Measurements from ENCODE around the gene TMEM244. TPM values are rescaled to one million over a fixed set of nuclear protein-coding genes. Genes with fewer than 3 reads are reported as not detected.
"Not testable (repeated sequence)": the region's sequence is repeated elsewhere in the genome, so short reads cannot be mapped to it uniquely, and the experiment has no call there.

Gene TMEM244, protein sequence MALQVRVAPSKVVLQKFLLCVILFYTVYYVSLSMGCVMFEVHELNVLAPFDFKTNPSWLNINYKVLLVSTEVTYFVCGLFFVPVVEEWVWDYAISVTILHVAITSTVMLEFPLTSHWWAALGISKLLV
- not detected for total RNA-seq

DNA sequence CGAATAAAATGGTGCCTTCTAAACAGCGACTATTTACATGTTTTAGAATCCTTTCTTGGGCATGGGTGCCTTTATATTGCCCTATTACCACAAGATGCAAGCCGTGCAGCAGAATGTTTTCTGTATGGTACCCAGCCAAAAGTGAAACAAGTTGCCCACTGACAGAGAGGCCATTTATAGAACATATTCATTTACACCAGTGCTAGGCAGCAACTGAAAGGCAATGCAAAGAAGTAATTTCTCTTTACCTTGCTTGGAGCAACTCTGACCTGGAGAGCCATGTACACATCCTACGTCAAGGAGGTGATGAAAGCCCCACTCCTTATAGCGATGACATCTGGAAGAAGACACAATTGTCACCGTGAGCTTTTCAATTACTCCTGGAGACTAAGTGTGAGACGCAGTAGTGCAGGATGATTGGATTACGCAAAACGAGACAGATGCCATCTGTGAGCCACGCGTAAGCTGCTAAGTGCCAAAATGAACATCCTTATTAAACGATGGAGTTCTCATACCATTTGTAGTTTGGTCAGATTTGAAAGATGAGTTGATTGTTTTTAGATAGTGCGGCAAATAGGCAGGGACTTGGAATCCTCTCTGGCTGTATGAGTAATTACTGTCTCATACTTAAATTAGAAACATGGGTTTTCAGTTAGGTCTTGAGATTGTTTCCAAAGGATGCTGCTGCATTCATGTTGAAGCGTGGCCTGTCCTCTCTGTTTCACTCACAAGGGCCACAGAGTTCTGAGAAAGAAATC is at the start of gene TMEM244:
Gene TMEM244 (minus strand): TSS at position 408 of the 758 bp plus-strand sequence. CDS start 127 bp downstream, at position 281.
- DNase-seq (ENCODE audit: low spot score in 2 of 2) (no peak), ATAC-seq (peak; percentile 22 to 70)
- H3K9me3 Mint-ChIP-seq = no peaks in the 10 kb centered on the region
- H3K27ac Mint-ChIP-seq = no peak within 1 kb of the TSS
- no peaks in the 10 kb centered on the region for H3K36me3 Mint-ChIP-seq

DNA sequence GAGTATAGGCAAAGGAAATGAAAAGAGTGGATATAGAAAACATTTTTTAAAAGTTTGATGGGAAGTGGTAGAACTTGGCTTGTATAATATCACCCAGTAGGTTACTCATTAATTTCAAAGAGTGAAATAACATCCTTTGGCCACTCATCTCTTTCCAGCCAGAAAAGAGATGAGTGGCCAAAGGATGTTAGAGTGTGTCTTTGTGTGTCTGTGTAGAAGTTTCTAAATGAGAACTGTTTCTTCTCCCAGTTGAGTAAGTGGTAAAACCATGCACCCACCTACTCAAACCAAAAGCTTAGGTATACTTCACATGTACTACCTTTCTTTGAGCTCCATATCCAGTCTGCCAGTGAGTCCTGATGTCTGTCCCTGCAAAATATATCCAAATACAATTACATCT is 47.7 kb upstream of the TMEM244 start:
- Mint-ChIP-seq H3K27ac (no peak overlapping the region), H3K36me3 (no peaks in the 10 kb centered on the region), H3K9me3 (no peaks in the 10 kb centered on the region)
- ATAC-seq (peak; percentile 56 to 91), DNase-seq (ENCODE audit: low spot score in 2 of 2) (no peak)

DNA sequence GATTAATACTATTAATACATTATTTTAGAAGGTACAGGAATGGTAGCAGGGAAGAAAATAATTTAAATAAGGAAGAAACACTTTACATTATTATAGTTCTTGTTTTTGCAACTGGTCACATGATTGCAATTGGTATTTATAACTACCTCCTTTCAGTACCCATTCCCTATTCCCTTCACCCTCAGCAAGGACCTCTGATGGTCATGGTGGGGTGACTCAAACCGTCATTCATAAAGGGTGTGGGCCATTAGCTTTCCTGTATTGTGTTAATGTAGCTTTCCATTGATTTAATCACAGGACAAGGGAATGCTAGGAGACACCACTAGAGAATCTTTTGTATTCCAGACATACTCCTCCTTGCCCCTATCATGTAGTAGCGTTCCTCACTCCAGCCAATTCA is 47.2 kb upstream of the TMEM244 start:
- DNase-seq (ENCODE audit: low spot score in 2 of 2) (no peak), ATAC-seq (no peak)
- no peaks in the 10 kb centered on the region for H3K36me3 Mint-ChIP-seq
- no peaks in the 10 kb centered on the region for H3K9me3 Mint-ChIP-seq
- H3K27ac Mint-ChIP-seq = no peak overlapping the region

DNA sequence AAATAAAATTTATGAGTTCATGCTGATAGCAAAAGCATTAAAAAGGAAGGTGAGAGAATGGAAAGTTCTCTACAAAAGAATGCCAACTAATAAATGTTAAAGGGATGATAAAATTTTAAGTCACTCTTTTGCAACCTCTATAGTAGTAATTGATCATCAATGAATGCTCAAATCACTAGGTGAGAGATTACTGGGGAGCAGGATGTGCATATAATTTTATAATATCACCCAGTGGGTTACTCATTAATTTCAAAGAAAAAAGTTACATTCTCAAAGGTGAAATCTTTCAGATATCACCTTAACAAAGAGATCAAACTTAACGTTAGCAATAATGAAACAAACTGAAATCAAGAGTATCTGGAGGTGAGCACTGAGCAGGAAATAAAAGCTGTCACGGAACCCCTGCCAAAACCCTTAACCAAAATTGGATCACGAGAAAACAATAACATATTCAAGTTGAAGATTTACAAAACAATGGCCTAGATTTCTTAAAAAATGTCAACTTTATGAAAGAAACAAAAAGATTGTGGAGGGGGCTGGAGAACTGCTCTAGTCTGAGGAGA is 45.5 kb upstream of the TMEM244 start:
- Mint-ChIP-seq H3K9me3 (no peaks in the 10 kb centered on the region), H3K36me3 (no peaks in the 10 kb centered on the region), H3K27ac (no peak overlapping the region)
- no peak for DNase-seq (ENCODE audit: low spot score in 2 of 2)
- peak in 1 of 2 donors; percentile 17 for ATAC-seq

DNA sequence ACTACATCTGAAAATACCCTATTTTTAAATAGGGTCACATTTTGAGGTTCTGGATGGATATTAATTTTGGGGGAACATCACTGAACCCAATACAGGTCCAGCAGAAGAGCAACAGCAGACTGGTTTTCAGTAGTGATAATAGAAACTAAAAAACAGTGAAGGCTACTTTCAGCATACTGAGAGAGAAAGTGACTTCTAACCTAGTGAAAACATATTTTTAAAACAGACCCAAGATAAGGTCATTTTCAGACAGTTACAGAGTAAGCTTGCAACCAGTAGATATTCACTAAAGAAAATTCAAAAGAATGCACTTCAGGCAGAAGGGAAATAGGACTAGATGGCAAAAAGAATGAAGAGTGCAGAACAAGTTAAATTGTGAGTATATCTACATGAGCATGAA is 42.0 kb upstream of the TMEM244 start:
- Mint-ChIP-seq H3K36me3 (no peaks in the 10 kb centered on the region), H3K27ac (no peak overlapping the region), H3K9me3 (no peaks in the 10 kb centered on the region)
- DNase-seq (ENCODE audit: low spot score in 2 of 2) (no peak), ATAC-seq (no peak)

DNA sequence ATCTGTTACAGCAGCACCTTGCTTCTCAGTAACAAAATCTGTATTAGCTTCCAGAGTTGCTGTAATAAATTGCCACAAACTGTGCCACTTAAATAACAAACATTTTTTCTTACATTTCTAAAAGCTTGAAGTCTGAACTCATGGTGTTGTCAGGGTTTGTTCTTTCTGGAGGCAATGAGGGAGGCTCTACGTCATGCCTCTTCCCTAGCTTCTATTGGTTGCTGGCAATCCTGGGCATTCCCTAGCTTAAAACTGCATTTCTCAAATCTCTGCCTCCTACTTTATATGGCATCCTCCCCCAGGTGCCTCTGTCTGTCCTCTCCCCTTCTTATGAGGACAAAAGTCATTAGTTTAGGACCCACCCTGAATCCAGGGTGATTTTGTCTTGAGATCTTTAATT is 41.6 kb upstream of the TMEM244 start:
- DNase-seq (ENCODE audit: low spot score in 2 of 2) (no peak), ATAC-seq (no peak)
- H3K36me3 Mint-ChIP-seq = no peaks in the 10 kb centered on the region
- H3K9me3 Mint-ChIP-seq = no peaks in the 10 kb centered on the region
- H3K27ac Mint-ChIP-seq = no peak overlapping the region

DNA sequence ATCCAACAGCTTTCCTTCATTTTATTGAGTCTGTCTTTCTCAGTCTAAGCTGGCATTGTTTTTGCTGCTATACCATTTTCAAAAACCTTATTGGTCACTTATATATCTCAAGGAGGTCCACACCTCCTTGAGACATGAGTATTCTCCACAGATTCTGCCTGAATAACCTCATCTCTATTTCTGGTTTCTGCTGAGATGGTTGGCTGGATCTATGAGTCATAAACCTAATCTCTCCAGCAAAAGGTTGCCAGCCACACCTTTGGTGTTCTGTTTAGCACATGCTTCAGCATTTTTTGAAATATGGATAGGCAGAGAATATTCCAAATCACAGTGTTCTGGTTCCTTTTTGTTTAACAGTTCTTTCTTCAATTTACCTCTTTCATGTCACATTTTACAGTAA is 40.8 kb upstream of the TMEM244 start:
- DNase-seq (ENCODE audit: low spot score in 2 of 2) (no peak), ATAC-seq (no peak)
- Mint-ChIP-seq H3K36me3 (no peaks in the 10 kb centered on the region), H3K27ac (no peak overlapping the region), H3K9me3 (no peaks in the 10 kb centered on the region)

DNA sequence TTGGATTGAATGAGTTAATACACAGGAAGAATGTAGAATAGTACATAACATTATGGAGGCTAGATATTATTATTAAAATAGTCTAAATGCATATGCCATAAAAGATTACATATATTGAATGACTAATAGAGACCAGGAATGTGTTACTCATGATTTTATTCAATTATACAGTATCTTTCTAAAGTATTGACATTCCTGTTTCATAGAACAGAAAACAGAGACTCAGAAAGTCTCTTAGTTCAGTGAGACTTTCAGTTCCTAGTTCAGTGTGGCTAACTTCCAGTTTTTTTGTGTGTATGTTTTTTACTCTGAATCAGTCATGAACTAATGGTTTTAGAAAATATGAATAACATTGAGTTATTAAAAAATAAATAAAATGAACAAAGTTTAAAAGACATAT is 34.6 kb upstream of the TMEM244 start:
- H3K36me3 Mint-ChIP-seq = no peaks in the 10 kb centered on the region
- no peak for ATAC-seq
- no peak overlapping the region for H3K27ac Mint-ChIP-seq
- H3K9me3 Mint-ChIP-seq = no peaks in the 10 kb centered on the region
- no peak for DNase-seq (ENCODE audit: low spot score in 2 of 2)

DNA sequence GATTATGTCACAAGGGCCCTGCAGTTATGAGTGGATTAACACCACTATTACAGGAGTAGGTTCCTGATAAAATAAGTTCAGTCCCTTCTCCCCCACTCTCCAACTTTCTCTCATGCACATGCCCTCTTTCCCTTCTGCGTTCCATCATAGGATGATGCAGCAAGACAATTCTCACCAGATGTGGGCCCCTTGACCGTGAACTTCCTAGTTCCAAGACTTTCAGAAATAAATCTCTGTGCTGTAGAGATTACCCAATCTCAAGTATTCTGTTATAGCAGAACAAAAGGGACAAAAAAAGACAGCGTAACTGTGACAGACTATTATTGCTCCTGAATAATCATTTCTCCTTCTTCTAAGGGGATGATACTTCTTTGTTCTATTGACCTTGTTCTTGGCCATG is 33.8 kb upstream of the TMEM244 start:
- H3K27ac Mint-ChIP-seq = no peak overlapping the region
- H3K9me3 Mint-ChIP-seq = no peaks in the 10 kb centered on the region
- ATAC-seq (no peak), DNase-seq (ENCODE audit: low spot score in 2 of 2) (no peak)
- no peaks in the 10 kb centered on the region for H3K36me3 Mint-ChIP-seq

DNA sequence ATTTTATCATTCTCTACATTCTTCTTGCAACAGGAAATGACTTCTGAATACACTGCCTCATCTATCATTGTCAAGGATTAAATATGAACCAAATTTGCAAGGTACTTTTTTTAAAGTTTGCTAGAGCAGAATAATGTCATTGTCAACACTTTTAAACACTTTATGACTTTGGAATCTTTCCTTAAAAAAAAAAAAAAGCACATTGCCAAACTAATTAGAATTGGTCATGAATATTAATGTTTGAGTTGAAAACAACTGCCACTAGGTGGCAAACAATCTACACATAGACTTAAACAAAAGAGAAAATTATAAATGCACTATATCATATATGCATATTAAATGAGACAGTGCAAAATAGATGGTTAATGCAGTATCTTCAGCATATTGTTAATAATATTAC is 32.5 kb upstream of the TMEM244 start:
- ATAC-seq = no peak
- no peaks in the 10 kb centered on the region for H3K36me3 Mint-ChIP-seq

DNA sequence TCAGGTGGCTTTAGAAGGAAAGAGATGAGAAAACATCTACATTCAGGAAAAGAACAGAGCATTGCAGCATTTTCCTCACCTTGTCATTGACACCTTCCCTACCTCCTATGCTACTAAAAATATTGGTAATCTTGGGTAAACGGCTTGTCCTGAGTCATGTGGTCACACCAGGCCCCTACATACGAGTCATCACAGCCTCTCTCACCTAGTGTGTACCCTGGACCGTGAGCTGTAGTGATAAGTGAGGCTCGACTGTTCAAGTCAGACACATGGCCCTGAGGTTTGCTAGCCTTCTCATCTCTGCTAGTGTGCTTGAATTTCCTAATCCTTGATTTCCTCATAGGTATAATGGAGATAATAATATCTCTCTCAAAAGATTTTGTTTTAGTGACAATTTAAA is 29.6 kb upstream of the TMEM244 start:
- no peak for DNase-seq (ENCODE audit: low spot score in 2 of 2)
- no peaks in the 10 kb centered on the region for H3K9me3 Mint-ChIP-seq
- H3K36me3 Mint-ChIP-seq = no peaks in the 10 kb centered on the region
- ATAC-seq = peak; percentile 46 to 68
- no peak overlapping the region for H3K27ac Mint-ChIP-seq

More for the DNA sequence above, 32.5 kb upstream of the TMEM244 start:
- DNase-seq (ENCODE audit: low spot score in 2 of 2) = no peak
- Mint-ChIP-seq H3K9me3 (no peaks in the 10 kb centered on the region), H3K27ac (no peak overlapping the region)

DNA sequence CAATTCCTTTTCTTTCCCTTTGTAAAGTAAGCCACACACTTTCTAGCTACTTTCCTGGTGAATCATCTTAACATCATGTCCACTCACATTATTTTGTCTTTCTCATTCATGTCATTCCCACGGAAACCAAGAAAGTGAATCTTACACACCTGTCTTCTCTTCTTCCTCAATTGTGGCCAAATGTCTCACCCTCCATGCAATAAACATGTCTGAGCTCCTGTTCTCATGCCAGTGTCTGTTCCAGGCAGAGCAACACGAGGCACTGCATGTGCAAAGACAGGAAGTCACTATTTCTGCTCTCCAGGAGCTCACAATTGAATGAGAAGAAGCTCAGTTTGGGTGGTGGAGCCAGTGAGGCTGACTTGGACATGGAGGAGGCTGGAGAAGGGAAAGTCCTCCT is 29.0 kb upstream of the TMEM244 start:
- ATAC-seq (peak; percentile 62 to 75), DNase-seq (ENCODE audit: low spot score in 2 of 2) (no peak)
- H3K9me3 Mint-ChIP-seq = no peaks in the 10 kb centered on the region
- no peaks in the 10 kb centered on the region for H3K36me3 Mint-ChIP-seq
- H3K27ac Mint-ChIP-seq = peak overlapping the region in 1 of 2 donors; percentile 7

DNA sequence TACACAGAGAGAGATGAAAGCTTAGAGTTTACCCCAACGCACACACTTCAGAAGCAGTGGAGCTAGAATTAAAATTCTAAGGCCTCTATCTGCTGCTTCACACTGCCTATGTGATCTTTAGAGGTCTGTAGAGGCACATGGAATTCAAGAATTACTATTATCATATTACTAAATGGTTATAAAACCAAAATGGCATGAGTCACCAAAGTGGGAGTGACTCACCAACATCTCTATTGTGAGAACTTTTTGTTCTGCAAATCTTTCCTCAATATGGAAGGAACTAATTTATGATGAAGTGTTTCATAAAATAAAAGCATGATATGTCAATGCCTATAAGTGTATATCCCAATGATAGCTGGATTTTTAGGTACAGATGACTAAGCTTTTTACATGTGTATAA is 28.5 kb upstream of the TMEM244 start:
- H3K27ac Mint-ChIP-seq = no peak overlapping the region
- DNase-seq (ENCODE audit: low spot score in 2 of 2) = no peak
- H3K9me3 Mint-ChIP-seq = no peaks in the 10 kb centered on the region
- peak; percentile 28 to 64 for ATAC-seq
- no peaks in the 10 kb centered on the region for H3K36me3 Mint-ChIP-seq

DNA sequence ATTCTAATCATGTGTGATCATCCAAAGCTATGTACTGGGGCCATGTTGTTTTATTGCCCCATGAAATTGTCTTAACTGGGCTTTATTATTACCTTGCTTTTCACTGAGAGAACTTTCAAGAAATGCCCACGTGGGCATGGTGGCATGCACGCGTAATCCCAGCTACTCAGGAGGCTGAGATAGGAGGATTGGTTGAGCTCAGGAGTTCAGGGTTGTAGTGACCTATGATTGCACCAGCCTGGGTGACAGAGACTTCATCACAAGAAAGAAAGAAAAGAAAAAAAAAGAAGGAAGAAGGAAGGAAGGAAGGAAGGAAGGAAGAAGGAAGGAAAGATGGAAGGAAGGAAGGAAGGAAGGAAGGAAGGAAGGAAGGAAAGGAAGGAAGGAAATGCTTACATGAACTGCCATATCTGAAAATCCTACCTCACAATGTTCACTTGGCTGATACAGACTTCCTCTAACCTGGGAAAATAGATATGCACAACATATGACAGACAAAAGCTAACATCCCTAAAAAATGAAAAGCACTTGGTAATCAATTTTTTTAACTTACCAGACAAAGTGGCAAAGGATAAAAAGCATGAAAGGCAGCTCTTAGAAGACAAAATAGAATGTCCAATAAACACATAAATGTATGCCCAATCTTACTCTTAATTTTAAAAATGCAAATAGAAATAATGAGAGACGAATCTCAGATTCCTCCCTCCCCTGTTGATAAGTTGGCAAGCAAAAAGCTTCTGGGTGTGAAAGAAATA is 25.5 kb upstream of the TMEM244 start:
- peaks cover 7 to 11% of the 10 kb centered on the region in 2 donors for H3K36me3 Mint-ChIP-seq
- H3K9me3 Mint-ChIP-seq = peaks cover 0 to 13% of the 10 kb centered on the region in 2 donors
- ATAC-seq (no peak), DNase-seq (ENCODE audit: low spot score in 2 of 2) (no peak)
- H3K27ac Mint-ChIP-seq = no peak overlapping the region

DNA sequence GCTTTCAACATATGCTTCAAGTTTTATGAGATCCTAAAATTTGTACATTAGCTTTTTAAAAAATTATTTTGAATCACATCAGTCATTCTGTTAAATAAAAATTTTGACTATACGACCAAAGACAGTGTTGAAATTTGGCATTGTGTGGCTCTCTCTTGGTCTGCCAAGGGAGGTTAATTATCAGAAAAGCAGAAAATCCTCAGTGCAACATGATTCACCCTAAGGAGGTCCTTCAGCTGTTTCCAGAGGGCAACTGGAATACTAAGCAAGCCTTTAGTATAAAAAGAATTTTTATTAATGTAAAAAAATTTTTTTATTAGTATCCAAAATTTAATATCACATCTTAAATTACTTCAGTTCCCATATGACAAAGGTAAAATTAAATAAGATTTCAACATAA is 23.1 kb upstream of the TMEM244 start:
- H3K36me3 Mint-ChIP-seq = peaks cover 11 to 15% of the 10 kb centered on the region in 2 donors
- DNase-seq (ENCODE audit: low spot score in 2 of 2) = no peak
- H3K27ac Mint-ChIP-seq = no peak overlapping the region
- H3K9me3 Mint-ChIP-seq = peaks cover 0 to 28% of the 10 kb centered on the region in 2 donors
- no peak for ATAC-seq

DNA sequence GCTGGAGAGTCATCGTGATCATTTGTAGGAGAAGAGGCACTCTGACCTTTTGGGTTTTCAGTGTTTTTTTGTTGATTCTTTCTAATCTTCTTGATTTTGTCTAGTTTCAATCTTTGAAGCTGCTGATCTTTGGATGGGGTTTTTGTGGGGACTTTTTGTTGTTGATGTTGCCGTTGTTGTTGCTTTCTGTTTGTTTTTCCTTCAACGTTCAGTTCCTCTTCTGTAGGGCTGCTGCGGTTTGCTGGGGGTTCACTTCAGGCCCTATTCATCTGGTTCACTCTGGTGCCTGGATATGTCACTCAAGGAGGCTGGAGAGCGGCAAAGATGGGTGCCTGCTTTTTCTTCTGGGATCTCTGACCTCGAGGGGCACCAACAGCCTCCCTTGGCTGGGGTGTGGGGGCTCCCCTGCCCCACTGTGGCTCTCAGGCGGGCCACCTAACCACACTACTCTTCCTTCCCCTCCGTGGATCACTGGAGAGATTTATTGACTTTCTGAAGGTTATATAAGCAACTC is 21.5 kb upstream of the TMEM244 start:
- DNase-seq (ENCODE audit: low spot score in 2 of 2) (no peak), ATAC-seq (no peak)
- Mint-ChIP-seq H3K27ac (no peak overlapping the region), H3K9me3 (peaks cover 0 to 28% of the 10 kb centered on the region in 2 donors), H3K36me3 (peaks cover 15 to 17% of the 10 kb centered on the region in 2 donors)

DNA sequence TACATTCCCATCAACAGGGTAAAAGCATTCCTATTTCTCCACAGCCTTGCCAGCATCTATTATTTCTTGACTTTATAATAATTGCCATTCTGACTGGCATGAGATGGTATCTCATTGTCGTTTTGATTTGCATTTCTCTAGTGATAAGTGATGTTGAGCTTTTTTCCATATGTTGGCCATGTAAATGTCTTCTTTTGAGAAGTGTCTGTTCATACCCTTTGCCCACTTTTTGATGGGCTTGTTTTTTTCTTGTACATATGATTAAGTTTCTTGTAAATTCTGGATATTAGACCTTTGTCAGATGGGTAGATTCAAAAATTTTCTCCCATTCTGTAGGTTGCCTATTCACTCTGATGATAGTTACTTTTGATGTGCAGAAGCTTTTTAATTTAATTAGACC is 16.8 kb upstream of the TMEM244 start:
- H3K27ac Mint-ChIP-seq; ATAC-seq; DNase-seq (ENCODE audit: low spot score in 2 of 2): not testable (repeated sequence)
- H3K9me3 Mint-ChIP-seq = peaks cover 0 to 28% of the 10 kb centered on the region in 2 donors
- peaks cover 15 to 17% of the 10 kb centered on the region in 2 donors for H3K36me3 Mint-ChIP-seq

Measured in activated naive CD4-positive, alpha-beta T cell treated with anti-CD3 and anti-CD28 coated beads, Interleukin-2, amount 50 U/mL, for 72 hours (primary cell).